GM12878 (cell line): ENCODE data around the gene SRPK2. TPM values are rescaled to one million over a fixed set of nuclear protein-coding genes. Genes with fewer than 3 reads are reported as not detected.

ENCODE experiments used
- ATAC-seq: fragments of 200-7000 bp; cut with Tn5 transposase; 3 replicates; pipeline ENCODE4 v1.9.1; 2020; ENCODE audit warnings: mild to moderate bottlenecking, moderate library complexity
- BruUV-seq: library from RNA; stranded (reverse); fragments of 400-500 nt; replicated peaks from 2 replicates; lab custom pipeline; 2021; lab: Mats Ljungman, UMichigan
- CTCF ChIA-PET: fragments of 300-600 bp; sonication (Branson Sonifier 250); formaldehyde crosslinking; extraction: SDS; loops from one replicate; lab custom pipeline; 2021; ENCODE audit warnings: inconsistent platforms; lab: Yijun Ruan, JAX
- POLR2A ChIA-PET: fragments of 350-600 bp; formaldehyde crosslinking; extraction: SDS; loops from one replicate; lab custom pipeline; 2021; ENCODE audit warnings: inconsistent platforms; lab: Charles Lee
- RAD21 ChIA-PET: fragments of 300-600 bp; sonication (Branson Sonifier 250); formaldehyde crosslinking; loops from one replicate; lab custom pipeline; 2023; ENCODE audit warnings: antibody characterized with exemption; ENCODE audit not compliant: unreplicated experiment; lab: Charles Lee
- SMC1A ChIA-PET: fragments of 300-600 bp; sonication (Branson Sonifier 250); formaldehyde crosslinking; loops from one replicate; lab custom pipeline; 2023; ENCODE audit not compliant: unreplicated experiment, uncharacterized antibody; lab: Charles Lee
- DNase-seq: peaks from one replicate; pipeline ENCODE4 v3.0.0-alpha.2; 2011; ENCODE audit warnings: low read depth, low spot score
- FAIRE-seq: peaks from 3 replicates; lab custom pipeline; 2011; peaks lifted over from hg19 to GRCh38; lab: Jason Lieb, UNC
- H2AFZ ChIP-seq: 2 replicates; pipeline ENCODE4 v1.6.0; 2011; ENCODE audit warnings: low read depth, low read length, control low read depth; ENCODE audit not compliant: control insufficient read depth
- H3K27ac ChIP-seq: 2 replicates; pipeline ENCODE4 v1.5.1; 2011; ENCODE audit warnings: control low read depth; ENCODE audit not compliant: control insufficient read depth, insufficient read depth
- H3K27me3 ChIP-seq, 2 experiments: replicated peaks in 1 of 2; 2 replicates each; pipeline versions ENCODE4 v1.6.0 to v1.6.1; 2011; ENCODE audit warnings: low read length in 1 of 2; ENCODE audit not compliant: control insufficient read depth in 2 of 2, insufficient read depth in 2 of 2
- H3K36me3 ChIP-seq, 2 experiments: 2 replicates each; pipeline ENCODE4 v1.5.1; 2011; ENCODE audit warnings: low read length in 1 of 2; ENCODE audit not compliant: control insufficient read depth in 2 of 2, insufficient read depth in 2 of 2
- H3K4me1 ChIP-seq: 2 replicates; pipeline ENCODE4 v1.6.1; 2011; ENCODE audit warnings: mild to moderate bottlenecking, low read length, moderate library complexity, mixed read lengths; ENCODE audit not compliant: control insufficient read depth, insufficient read depth
- H3K4me2 ChIP-seq: 2 replicates; pipeline ENCODE4 v1.6.0; 2011; ENCODE audit warnings: control low read depth; ENCODE audit not compliant: control insufficient read depth, insufficient read depth
- H3K4me3 ChIP-seq: fragments of 200-600 bp; sonication (generic); 2 replicates; pipeline ENCODE4 v1.5.1; 2016
- H3K79me2 ChIP-seq: 2 replicates; pipeline ENCODE4 v1.6.0; 2011; ENCODE audit warnings: low read length; ENCODE audit not compliant: control insufficient read depth, insufficient read depth
- H3K9ac ChIP-seq: 2 replicates; pipeline ENCODE4 v1.8.0; 2011; ENCODE audit warnings: low read length, control low read depth, mixed read lengths; ENCODE audit not compliant: control insufficient read depth, insufficient read depth
- H3K9me3 ChIP-seq: replicated peaks from 3 replicates; pipeline ENCODE4 v1.5.1; 2011; ENCODE audit warnings: mild to moderate bottlenecking, low read length; ENCODE audit not compliant: control insufficient read depth, insufficient read depth
- H4K20me1 ChIP-seq: 2 replicates; pipeline ENCODE4 v1.6.0; 2011; ENCODE audit not compliant: control insufficient read depth, insufficient read depth
- ATF2 ChIP-seq: IDR thresholded peaks from 2 replicates; pipeline ENCODE4 v1.6.1; 2012; ENCODE audit warnings: low read length, inconsistent platforms
- ATF7 ChIP-seq: fragments of 450-650 bp; IDR thresholded peaks from 2 replicates; pipeline ENCODE4 v1.6.1; 2016; ENCODE audit warnings: low read depth, mild to moderate bottlenecking
- BRCA1 ChIP-seq: IDR thresholded peaks from 2 replicates; pipeline ENCODE4 v1.6.1; 2011; ENCODE audit warnings: low read depth, low read length, improper control_type of control experiment
- CEBPB ChIP-seq, 2 experiments: fragments of 150-350 bp in 1 of 2; IDR thresholded peaks; 2 replicates each; pipeline ENCODE4 v1.6.1; 2012 to 2014; ENCODE audit warnings: low read depth in 2 of 2, low read length in 2 of 2, borderline replicate concordance in 1 of 2, inconsistent platforms in 1 of 2
- CREB1 ChIP-seq: IDR thresholded peaks from 2 replicates; pipeline ENCODE4 v1.6.1; 2012; ENCODE audit warnings: low read depth, mild to moderate bottlenecking, inconsistent platforms
- EED ChIP-seq: sonication (generic); IDR thresholded peaks from 2 replicates; pipeline ENCODE4 v1.6.1; 2016; ENCODE audit warnings: antibody characterized with exemption, low read depth
- EGR1 ChIP-seq, 2 experiments: IDR thresholded peaks; 1 replicate in 1 of 2; 2 replicates in 1 of 2; pipeline ENCODE4 v1.6.1; 2011 to 2012; ENCODE audit warnings: low read depth in 2 of 2, low read length in 2 of 2, borderline replicate concordance in 1 of 2, mild to moderate bottlenecking in 1 of 2, moderate library complexity in 1 of 2
- HCFC1 ChIP-seq: fragments of 150-350 bp; IDR thresholded peaks from 2 replicates; pipeline ENCODE4 v1.6.1; 2014; ENCODE audit warnings: low read length
- NR2F1 ChIP-seq: fragments of 450-650 bp; conservative IDR thresholded peaks from 2 replicates; pipeline ENCODE4 v1.6.1; 2017; ENCODE audit warnings: mild to moderate bottlenecking
- PML ChIP-seq: IDR thresholded peaks from 2 replicates; pipeline ENCODE4 v1.6.1; 2012; ENCODE audit warnings: low read length, inconsistent platforms
- RAD21 ChIP-seq: IDR thresholded peaks from 2 replicates; pipeline ENCODE4 v1.6.1; 2011; ENCODE audit warnings: mild to moderate bottlenecking, low read depth, low read length, moderate library complexity; ENCODE audit not compliant: insufficient read depth
- RCOR1 ChIP-seq: conservative IDR thresholded peaks from 2 replicates; pipeline ENCODE4 v1.6.1; 2012; ENCODE audit warnings: low read depth, low read length, improper control_type of control experiment
- TCF7 ChIP-seq: IDR thresholded peaks from 2 replicates; pipeline ENCODE4 v1.6.1; 2014; ENCODE audit warnings: antibody characterized with exemption, borderline replicate concordance
- ZNF24 ChIP-seq: fragments of 450-650 bp; IDR thresholded peaks from 2 replicates; pipeline ENCODE4 v1.6.1; 2017; ENCODE audit warnings: antibody characterized with exemption, mild to moderate bottlenecking
- ZNF687 ChIP-seq: fragments of 450-650 bp; IDR thresholded peaks from 2 replicates; pipeline ENCODE4 v1.6.1; 2017; ENCODE audit warnings: mild to moderate bottlenecking, moderate library complexity
- WGBS: methylation state at CpG from one replicate; pipeline ENCODE4 v1.1.6; 2016; ENCODE audit warnings: low lambda C conversion rate; ENCODE audit not compliant: insufficient replicate concordance, insufficient coverage; ENCODE audit errors: missing lambda C conversion rate; 5-methylcytosine and 5-hydroxymethylcytosine counted together
- in situ Hi-C: fragments of 300-500 bp; cut with MboI; formaldehyde crosslinking; loops from 9 replicates; pipeline ENCODE4 v1.14.3; 2018; ENCODE audit warnings: mixed read lengths
- intact Hi-C: fragments of 100-400 bp; cut with micrococcal nuclease; formaldehyde crosslinking; loops from one replicate; pipeline ENCODE4 v1.14.2; 2022; ENCODE audit not compliant: unreplicated experiment
- polyA plus RNA-seq, 11 experiments: library from polyadenylated mRNA; depleted of rRNA in 4 of 11; unstranded in 6 of 11; stranded (reverse) in 5 of 11; fragments of >200 nt; fragmentation: Nextera tagmentation in 4 of 11; fragmentation: Illumina TruSeq in 1 of 11; extraction: Ambion mirVana in 4 of 11; extraction: Trizol in 1 of 11; gene quantifications; 1 replicate in 1 of 11; 2 replicates in 10 of 11; pipeline versions ENCODE4 v1.2.1 to v1.2.3, GENCODE V29; 2011 to 2016; ENCODE audit warnings: inconsistent platforms in 2 of 11, missing spikeins in 2 of 11, low read depth in 1 of 11
- total RNA-seq, 4 experiments: library from RNA; depleted of rRNA in 3 of 4; stranded (reverse); fragments of >200 nt in 3 of 4; fragmentation: Illumina TruSeq in 1 of 4; extraction: Trizol in 1 of 4; gene quantifications; 2 replicates each; pipeline versions ENCODE4 v1.2.1 to v1.2.3, GENCODE V29; 2013 to 2021

The SRPK2 gene
- total and polyA plus RNA-seq, 10 of the 15 experiments (the other 5 are each of a cell fraction or from before 2014, with no cell fraction given): 13.2 to 32.8 (median 24.5) TPM

GRCh38 chr7:105178177-105178576 lies 210.5 kb downstream of the SRPK2 start (continued):
- TF ChIP-seq EGR1 (IDR thresholded peaks at IDR 0.05; ENCODE audit: borderline replicate concordance in 1 of 2, low read depth in 2 of 2, low read length in 2 of 2) (no peak), CEBPB (IDR thresholded peaks at IDR 0.05; ENCODE audit: borderline replicate concordance in 1 of 2, low read depth in 2 of 2, low read length in 2 of 2) (no peak), HCFC1 (no peak), ZNF24 (no peak), PML (no peak), ATF2 (no peak)

- Histone ChIP-seq H3K9me3 (no peaks in the 10 kb centered on the region; the same call in 2 of the 3 replicates), H3K9ac (no peak overlapping the region), H3K4me3 (no peak overlapping the region), H4K20me1 (no peaks in the 10 kb centered on the region; the same call in 1 of the 2 replicates), H3K79me2 (no peaks in the 10 kb centered on the region), H3K4me1 (no peaks in the 10 kb centered on the region), H3K4me2 (no peak overlapping the region), H3K27ac (no peak overlapping the region), H2AFZ (no peak overlapping the region), H3K36me3 (no peaks in the 10 kb centered on the region), H3K27me3 (no peaks in the 10 kb centered on the region)
- ChIA-PET RAD21 (no interaction called here), CTCF (no interaction called here), SMC1A (no interaction called here), POLR2A (no interaction called here)
- DNase-seq: no peak
- in situ Hi-C loops (no loop called here), intact Hi-C loops (no loop called here)
- ATAC-seq: no peak
- FAIRE-seq: no peak
- TF ChIP-seq RCOR1: no peak
- no peak for TF ChIP-seq TCF7
- TF ChIP-seq CREB1: no peak
- no peak for TF ChIP-seq EED
- TF ChIP-seq ZNF687: no peak
- TF ChIP-seq ATF7: no peak
- no peak for TF ChIP-seq BRCA1
- no peak for TF ChIP-seq RAD21
- TF ChIP-seq NR2F1: no peak
- WGBS: 93% methylated on average over 3 of the region's 3 CpGs
- no TSS peak for BruUV-seq
Measured at GRCh38 chr7:105177026-105177425, 211.7 kb downstream of the SRPK2 start.
